PC-3 (cell line): ENCODE measurements around the gene SLIT1.

Experiments used
- CTCF ChIP-seq: fragments of 300-600 bp; sonication (generic); conservative IDR thresholded peaks from 2 replicates; pipeline ENCODE4 v1.5.1; 2017; ENCODE audit warnings: antibody characterized with exemption, low read depth, mild to moderate bottlenecking, low read length
- EZH2 ChIP-seq: fragments of 300-600 bp; sonication (generic); IDR thresholded peaks from one replicate; pipeline ENCODE4 v1.6.1; 2017; ENCODE audit warnings: antibody characterized with exemption, mild to moderate bottlenecking, low read length; ENCODE audit not compliant: unreplicated experiment
- EZH2phosphoT487 ChIP-seq: fragments of 300-600 bp; sonication (generic); IDR thresholded peaks from 2 replicates; pipeline ENCODE4 v1.6.1; 2018; ENCODE audit warnings: mild to moderate bottlenecking, antibody characterized with exemption, low read length, borderline replicate concordance

GRCh38 chr10:97048649-97049427 lies 136.9 kb downstream of the SLIT1 start:
- no peak for TF ChIP-seq CTCF
- no peak for TF ChIP-seq EZH2
- no peak for TF ChIP-seq EZH2phosphoT487
